H1 (cell line): Measurements from ENCODE around the gene DRAXIN. TPM values are rescaled to one million over a fixed set of nuclear protein-coding genes. Genes with fewer than 3 reads are reported as not detected.

ENCODE experiments used
- CTCF ChIA-PET: fragments of 300-600 bp; sonication (Branson Sonifier 250); formaldehyde crosslinking; loops from one replicate; lab custom pipeline; 2021; ENCODE audit not compliant: partially characterized antibody; lab: Charles Lee
- POLR2A ChIA-PET: fragments of 300-600 bp; sonication (Branson Sonifier 250); formaldehyde crosslinking; loops from one replicate; lab custom pipeline; 2021; ENCODE audit warnings: inconsistent platforms; ENCODE audit not compliant: partially characterized antibody; lab: Charles Lee
- DNase-seq, 2 experiments: peaks; one replicate each; pipeline versions ENCODE4 v3.0.0 to v3.0.0-alpha.2; 2010 to 2022; ENCODE audit warnings: low spot score in 2 of 2, low read depth in 1 of 2, mixed read lengths in 1 of 2
- FAIRE-seq: peaks from 2 replicates; lab custom pipeline; 2011; peaks lifted over from hg19 to GRCh38; lab: Jason Lieb, UNC
- H2AFZ ChIP-seq: 2 replicates; pipeline ENCODE4 v1.8.1; 2012; ENCODE audit warnings: low read length, inconsistent platforms
- H2AK5ac ChIP-seq: 2 replicates; pipeline ENCODE4 v1.6.1; 2013; ENCODE audit warnings: low read depth, low read length
- H2BK120ac ChIP-seq: replicated peaks from 2 replicates; pipeline ENCODE3; 2013; ENCODE audit warnings: low read depth, low read length, inconsistent platforms
- H2BK12ac ChIP-seq: 2 replicates; pipeline ENCODE4 v1.6.1; 2013; ENCODE audit warnings: low read depth, low read length
- H2BK15ac ChIP-seq: 2 replicates; pipeline ENCODE4 v1.6.1; 2013; ENCODE audit warnings: low read length
- H2BK20ac ChIP-seq: 2 replicates; pipeline ENCODE4 v1.6.1; 2013; ENCODE audit warnings: low read length
- H2BK5ac ChIP-seq: 2 replicates; pipeline ENCODE4 v1.6.1; 2013; ENCODE audit warnings: low read depth, low read length
- H3K14ac ChIP-seq: 2 replicates; pipeline ENCODE4 v1.6.1; 2013; ENCODE audit warnings: inconsistent platforms; ENCODE audit not compliant: insufficient read length
- H3K18ac ChIP-seq: 2 replicates; pipeline ENCODE4 v1.6.1; 2013; ENCODE audit warnings: low read length; ENCODE audit errors: extremely low read depth
- H3K23ac ChIP-seq: 2 replicates; pipeline ENCODE4 v1.6.1; 2013; ENCODE audit warnings: inconsistent platforms; ENCODE audit not compliant: insufficient read length
- H3K23me2 ChIP-seq: 2 replicates; pipeline ENCODE4 v1.6.1; 2013; ENCODE audit warnings: low read depth, low read length
- H3K27ac ChIP-seq: 2 replicates; pipeline ENCODE4 v1.6.1; 2011; ENCODE audit warnings: low read depth, low read length, inconsistent platforms
- H3K27me3 ChIP-seq, 4 experiments: replicated peaks in 1 of 4; 1 replicate in 1 of 4; 2 replicates in 3 of 4; pipeline versions ENCODE4 v1.6.1 to v1.8.1; 2011 to 2013; ENCODE audit warnings: low read length in 3 of 4, mild to moderate bottlenecking in 3 of 4, inconsistent platforms in 2 of 4, mixed read lengths in 2 of 4, moderate library complexity in 1 of 4; ENCODE audit not compliant: control insufficient read depth in 3 of 4, insufficient read depth in 3 of 4; ENCODE audit errors: extremely low read depth in 1 of 4
- H3K36me3 ChIP-seq, 4 experiments: 2 replicates each; pipeline versions ENCODE4 v1.6.1 to v1.8.1; 2011 to 2013; ENCODE audit warnings: mild to moderate bottlenecking in 4 of 4, low read length in 3 of 4, moderate library complexity in 2 of 4, control low read depth in 1 of 4, inconsistent platforms in 1 of 4; ENCODE audit not compliant: insufficient read depth in 4 of 4, control insufficient read depth in 2 of 4
- H3K4ac ChIP-seq: replicated peaks from 2 replicates; pipeline ENCODE3; 2013; ENCODE audit warnings: low read length, low read depth, mixed read lengths, inconsistent platforms; ENCODE audit not compliant: insufficient read length
- H3K4me1 ChIP-seq, 4 experiments: replicated peaks in 1 of 4; 1 replicate in 1 of 4; 2 replicates in 3 of 4; pipeline versions ENCODE4 v1.6.1 to v1.8.1; 2011 to 2013; ENCODE audit warnings: low read length in 3 of 4, inconsistent platforms in 2 of 4, mixed read lengths in 1 of 4; ENCODE audit not compliant: insufficient read depth in 4 of 4, control insufficient read depth in 3 of 4
- H3K4me2 ChIP-seq, 2 experiments: 2 replicates each; pipeline versions ENCODE4 v1.6.1 to v1.8.1; 2011 to 2013; ENCODE audit warnings: low read depth in 2 of 2, low read length in 2 of 2, control low read depth in 1 of 2, inconsistent platforms in 1 of 2, mild to moderate bottlenecking in 1 of 2; ENCODE audit not compliant: insufficient read depth in 1 of 2
- H3K4me3 ChIP-seq, 4 experiments: fragments of 200-600, 300-600 bp in 1 of 4; sonication (generic), shearing (Covaris generic), sonication (Bioruptor Twin) in 1 of 4; 2 replicates each; pipeline versions ENCODE4 v1.5.1 to v1.8.1; 2011 to 2016; ENCODE audit warnings: low read length in 4 of 4, low read depth in 3 of 4, control low read depth in 2 of 4, inconsistent platforms in 2 of 4, mild to moderate bottlenecking in 2 of 4, mixed read lengths in 1 of 4, moderate library complexity in 1 of 4; ENCODE audit not compliant: insufficient read depth in 2 of 4; ENCODE audit errors: extremely low read depth in 1 of 4
- H3K56ac ChIP-seq: replicated peaks from 2 replicates; pipeline ENCODE3; 2013; ENCODE audit warnings: low read depth, mild to moderate bottlenecking, mixed read lengths, low read length, inconsistent platforms; ENCODE audit not compliant: insufficient read length
- H3K79me1 ChIP-seq: 2 replicates; pipeline ENCODE4 v1.6.1; 2013; ENCODE audit warnings: low read depth, low read length, control low read depth
- H3K79me2 ChIP-seq, 2 experiments: 2 replicates each; pipeline versions ENCODE4 v1.6.1 to v1.8.1; 2012 to 2013; ENCODE audit warnings: low read length in 2 of 2, mild to moderate bottlenecking in 2 of 2, inconsistent platforms in 1 of 2; ENCODE audit not compliant: insufficient read depth in 2 of 2, control insufficient read depth in 1 of 2
- H3K9ac ChIP-seq, 4 experiments: replicated peaks in 1 of 4; 1 replicate in 1 of 4; 2 replicates in 3 of 4; pipeline versions ENCODE4 v1.6.1 to v1.8.1; 2011 to 2013; ENCODE audit warnings: low read depth in 3 of 4, low read length in 3 of 4, control low read depth in 2 of 4, mild to moderate bottlenecking in 2 of 4, moderate library complexity in 2 of 4, inconsistent platforms in 1 of 4; ENCODE audit errors: extremely low read depth in 1 of 4
- H3K9me3 ChIP-seq, 2 experiments: 2 replicates each; pipeline versions ENCODE4 v1.6.1 to v1.8.1; 2012 to 2013; ENCODE audit warnings: mild to moderate bottlenecking in 2 of 2, moderate library complexity in 2 of 2, control low read depth in 1 of 2, inconsistent platforms in 1 of 2, low read depth in 1 of 2, low read length in 1 of 2, mixed read lengths in 1 of 2; ENCODE audit not compliant: insufficient read depth in 2 of 2
- H4K20me1 ChIP-seq, 2 experiments: replicated peaks in 1 of 2; 2 replicates each; pipeline versions ENCODE3 to v1.8.1; 2011 to 2013; ENCODE audit warnings: inconsistent platforms in 2 of 2, low read length in 2 of 2, mild to moderate bottlenecking in 1 of 2; ENCODE audit not compliant: insufficient read depth in 2 of 2, control insufficient read depth in 1 of 2
- H4K5ac ChIP-seq: 2 replicates; pipeline ENCODE4 v1.6.1; 2013; ENCODE audit warnings: low read length, low read depth, mixed read lengths, inconsistent platforms; ENCODE audit not compliant: insufficient read length
- H4K8ac ChIP-seq: 2 replicates; pipeline ENCODE4 v1.8.0; 2013; ENCODE audit warnings: mild to moderate bottlenecking, moderate library complexity, low read length, inconsistent platforms; ENCODE audit not compliant: insufficient read depth; ENCODE audit errors: extremely low read depth
- H4K91ac ChIP-seq: replicated peaks from 2 replicates; pipeline ENCODE3; 2013; ENCODE audit warnings: low read length, mixed read lengths, inconsistent platforms; ENCODE audit not compliant: insufficient read length
- CREB1 ChIP-seq: IDR thresholded peaks from 2 replicates; pipeline ENCODE4 v1.6.1; 2012; ENCODE audit warnings: inconsistent platforms
- NRF1 ChIP-seq: IDR thresholded peaks from 2 replicates; pipeline ENCODE4 v1.6.1; 2011; ENCODE audit warnings: mild to moderate bottlenecking, low read depth, low read length, improper control_type of control experiment
- TAF1 ChIP-seq: IDR thresholded peaks from 2 replicates; pipeline ENCODE4 v1.6.1; 2011; ENCODE audit warnings: mild to moderate bottlenecking, low read depth, low read length
- TEAD4 ChIP-seq: IDR thresholded peaks from 2 replicates; pipeline ENCODE4 v1.6.1; 2012; ENCODE audit warnings: low read depth, low read length, inconsistent platforms, mixed read lengths
- YY1 ChIP-seq: IDR thresholded peaks from 2 replicates; pipeline ENCODE4 v1.6.1; 2011; ENCODE audit warnings: low read depth, mild to moderate bottlenecking, low read length
- WGBS, 2 experiments: shearing (Covaris generic) in 1 of 2; methylation state at CpG; one replicate each; pipeline versions ENCODE4 v1.1.6 to v1.1.7; 2013 to 2015; ENCODE audit warnings: low lambda C conversion rate in 2 of 2, mixed read lengths in 2 of 2, inconsistent platforms in 1 of 2, low coverage in 1 of 2, missing lambda C conversion rate in 1 of 2; ENCODE audit not compliant: insufficient replicate concordance in 2 of 2, insufficient coverage in 1 of 2, insufficient read length in 1 of 2; ENCODE audit errors: extremely low coverage in 1 of 2, missing lambda C conversion rate in 1 of 2; 5-methylcytosine and 5-hydroxymethylcytosine counted together
- polyA plus RNA-seq, 7 experiments: library from polyadenylated mRNA; depleted of rRNA in 3 of 7; stranded (reverse) in 5 of 7; unstranded in 2 of 7; fragments of >200 nt in 5 of 7; fragments of 200-250 nt in 2 of 7; gene quantifications; 1 replicate in 5 of 7; 2 replicates in 1 of 7; 4 replicates in 1 of 7; pipeline versions ENCODE4 v1.2.1 to v1.2.3, GENCODE V29; 2011 to 2013; ENCODE audit warnings: missing spikeins in 2 of 7, mixed read lengths in 2 of 7
- total RNA-seq: library from RNA; stranded (reverse); fragmentation: NEBNext Ultra II Directional; extraction: Animal tissue kit (Norgen Biotek cat#: 25700); gene quantifications from 2 replicates; pipeline ENCODE4 v1.2.1, GENCODE V29; 2021
- TF ChIP-seq, protein P1 (sequence below), 3 experiments: IDR thresholded peaks; 1 replicate in 2 of 3; 2 replicates in 1 of 3; pipeline versions ENCODE4 v1.5.1 to v1.6.1; 2011; ENCODE audit warnings: low read length in 3 of 3, mild to moderate bottlenecking in 3 of 3, inconsistent platforms in 2 of 3, low read depth in 1 of 3, moderate library complexity in 1 of 3; ENCODE audit not compliant: insufficient read depth in 1 of 3; ENCODE audit errors: control extremely low read depth in 1 of 3

Gene DRAXIN
- total and polyA plus RNA-seq, 2 of the 8 experiments (the other 6 are each of a cell fraction or from before 2014, with no cell fraction given): 4.6 to 17.6 TPM

DNA sequence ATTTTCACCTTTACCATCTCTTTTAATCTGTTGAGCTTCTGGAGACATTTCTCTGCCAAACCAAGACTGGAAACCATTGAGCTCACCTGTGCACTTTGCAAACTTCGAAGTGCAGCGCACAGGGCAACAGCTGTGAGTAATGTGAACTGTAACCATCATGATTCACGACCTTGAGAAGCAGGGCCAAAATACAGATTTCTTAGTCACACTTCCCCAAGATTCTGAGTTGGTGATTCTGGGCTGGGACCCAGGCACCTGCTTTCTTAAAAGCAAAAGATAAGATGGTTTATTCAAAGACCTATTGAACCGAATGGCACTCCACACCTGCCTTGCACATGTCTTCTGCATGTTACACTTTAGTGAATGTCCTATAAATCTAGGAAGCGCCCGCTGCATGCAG lies 54.6 kb downstream of the DRAXIN start:
- Histone ChIP-seq H3K56ac (no peak overlapping the region), H2BK5ac (no peak overlapping the region), H2AK5ac (no peak overlapping the region), H3K14ac (no peak overlapping the region), H3K79me2 (no peaks in the 10 kb centered on the region), H3K9ac (no peak overlapping the region), H3K27ac (no peak overlapping the region), H3K23me2 (no peaks in the 10 kb centered on the region; the same call in 1 of the 2 replicates), H3K27me3 (no peaks in the 10 kb centered on the region), H3K4me1 (peaks cover 0 to 2% (median 0%) of the 10 kb centered on the region in 4 experiments; a peak in 2 of 7 replicates), H3K9me3 (no peaks in the 10 kb centered on the region), H3K4ac (no peak overlapping the region), H3K4me2 (no peak overlapping the region), H2AFZ (no peak overlapping the region), H2BK12ac (no peak overlapping the region), H4K5ac (no peak overlapping the region), H3K23ac (no peak overlapping the region), H3K18ac (no peak overlapping the region), H4K8ac (no peak overlapping the region), H3K4me3 (no peak overlapping the region), H2BK20ac (no peak overlapping the region), H2BK120ac (no peak overlapping the region), H4K20me1 (peaks cover 0 to 7% of the 10 kb centered on the region in 2 experiments), H3K36me3 (peaks cover 2 to 25% (median 11%) of the 10 kb centered on the region in 4 experiments; a peak in 6 of 8 replicates), H3K79me1 (no peaks in the 10 kb centered on the region; the same call in 1 of the 2 replicates), H4K91ac (no peak overlapping the region), H2BK15ac (no peak overlapping the region)
- 92% methylated on average over 6 of the region's 6 CpGs; no CpG with 5 or more reads in 1 of the 2 experiments for WGBS, 2 experiments
- TF ChIP-seq CREB1 (no peak), NRF1 (no peak), YY1 (no peak), TAF1 (no peak), TEAD4 (no peak)
- TF ChIP-seq, protein P1, sequence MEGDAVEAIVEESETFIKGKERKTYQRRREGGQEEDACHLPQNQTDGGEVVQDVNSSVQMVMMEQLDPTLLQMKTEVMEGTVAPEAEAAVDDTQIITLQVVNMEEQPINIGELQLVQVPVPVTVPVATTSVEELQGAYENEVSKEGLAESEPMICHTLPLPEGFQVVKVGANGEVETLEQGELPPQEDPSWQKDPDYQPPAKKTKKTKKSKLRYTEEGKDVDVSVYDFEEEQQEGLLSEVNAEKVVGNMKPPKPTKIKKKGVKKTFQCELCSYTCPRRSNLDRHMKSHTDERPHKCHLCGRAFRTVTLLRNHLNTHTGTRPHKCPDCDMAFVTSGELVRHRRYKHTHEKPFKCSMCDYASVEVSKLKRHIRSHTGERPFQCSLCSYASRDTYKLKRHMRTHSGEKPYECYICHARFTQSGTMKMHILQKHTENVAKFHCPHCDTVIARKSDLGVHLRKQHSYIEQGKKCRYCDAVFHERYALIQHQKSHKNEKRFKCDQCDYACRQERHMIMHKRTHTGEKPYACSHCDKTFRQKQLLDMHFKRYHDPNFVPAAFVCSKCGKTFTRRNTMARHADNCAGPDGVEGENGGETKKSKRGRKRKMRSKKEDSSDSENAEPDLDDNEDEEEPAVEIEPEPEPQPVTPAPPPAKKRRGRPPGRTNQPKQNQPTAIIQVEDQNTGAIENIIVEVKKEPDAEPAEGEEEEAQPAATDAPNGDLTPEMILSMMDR (IDR thresholded peaks at IDR 0.05; ENCODE audit: control extremely low read depth in 1 of 3, insufficient read depth in 1 of 3, low read depth in 1 of 3, low read length in 3 of 3): no peak
- DNase-seq: no peak
- no peak for FAIRE-seq
- ChIA-PET CTCF (interaction anchor here (1.3 to 1.4 kb wide), 3 partner anchors 22 to 56 kb away, joined by 3 read pairs; no protein-coding TSS in a partner anchor), POLR2A (interaction anchor here (1.7 kb wide), 1 partner anchor 9 kb away, joined by 9 read pairs; no protein-coding TSS in a partner anchor)
